RCC 7860 (cell line): ENCODE measurements around the gene SLC45A1.
"Not testable (repeated sequence)": the region's sequence is repeated elsewhere in the genome, so short reads cannot be mapped to it uniquely, and the experiment has no call there.

ENCODE experiments used
- DNase-seq: peaks from one replicate; pipeline ENCODE4 v3.0.0-alpha.2; 2015; ENCODE audit warnings: low spot score
- FAIRE-seq: peaks from 2 replicates; lab custom pipeline; 2012; peaks lifted over from hg19 to GRCh38; lab: Jason Lieb, UNC

Gene SLC45A1

GRCh38 chr1:8317647-8318381 lies at the start of gene SLC45A1:
SLC45A1 (plus strand) TSS chr1:8318114; CDS start chr1:8324330, 6,216 bp downstream.
- FAIRE-seq (no peak), DNase-seq (peak; percentile 11)

- no peak for DNase-seq
- no peak for FAIRE-seq
These were observed 44.9 kb upstream of the SLC45A1 start for GRCh38 chr1:8273036-8273435.

GRCh38 chr1:8274352-8274751 lies 43.6 kb upstream of the SLC45A1 start:
- DNase-seq (no peak), FAIRE-seq (no peak)

GRCh38 chr1:8276173-8276914 lies 41.6 kb upstream of the SLC45A1 start:
- DNase-seq = no peak
- no peak for FAIRE-seq

GRCh38 chr1:8276932-8277331 lies 41.0 kb upstream of the SLC45A1 start:
- DNase-seq (no peak), FAIRE-seq (no peak)

- FAIRE-seq, DNase-seq: not testable (repeated sequence)
These were observed 39.2 kb upstream of the SLC45A1 start for GRCh38 chr1:8278677-8279076.

- DNase-seq = no peak
- no peak for FAIRE-seq
These were observed 35.9 kb upstream of the SLC45A1 start for GRCh38 chr1:8281843-8282509.

GRCh38 chr1:8283058-8283884 lies 34.6 kb upstream of the SLC45A1 start:
- peak; percentile 51 for DNase-seq
- FAIRE-seq = peak; percentile 29

GRCh38 chr1:8284127-8284526 lies 33.8 kb upstream of the SLC45A1 start:
- FAIRE-seq = no peak
- DNase-seq = peak; percentile 16

GRCh38 chr1:8285103-8285502 lies 32.8 kb upstream of the SLC45A1 start:
- FAIRE-seq (no peak), DNase-seq (no peak)

- FAIRE-seq = no peak
- no peak for DNase-seq
These were observed 31.9 kb upstream of the SLC45A1 start for GRCh38 chr1:8285965-8286364.

GRCh38 chr1:8293118-8293517 lies 24.8 kb upstream of the SLC45A1 start:
- no peak for DNase-seq
- FAIRE-seq = no peak

GRCh38 chr1:8293641-8294169 lies 24.2 kb upstream of the SLC45A1 start:
- no peak for DNase-seq

GRCh38 chr1:8294170-8294697 lies 23.7 kb upstream of the SLC45A1 start:
- FAIRE-seq (no peak), DNase-seq (no peak)

More at GRCh38 chr1:8293641-8294169, 24.2 kb upstream of the SLC45A1 start:
- no peak for FAIRE-seq

- FAIRE-seq (no peak), DNase-seq (no peak)
These were observed 20.7 kb upstream of the SLC45A1 start for GRCh38 chr1:8297245-8297644.

GRCh38 chr1:8299963-8300362 lies 18.0 kb upstream of the SLC45A1 start:
- FAIRE-seq = no peak
- no peak for DNase-seq

- DNase-seq (no peak), FAIRE-seq (no peak)
These were observed 15.6 kb upstream of the SLC45A1 start for GRCh38 chr1:8302081-8302956.

- DNase-seq (no peak), FAIRE-seq (no peak)
These were observed 14.8 kb upstream of the SLC45A1 start for GRCh38 chr1:8303141-8303540.

GRCh38 chr1:8303876-8304275 lies 14.0 kb upstream of the SLC45A1 start:
- FAIRE-seq (no peak), DNase-seq (no peak)
